Testis (tissue), 2 donors: ENCODE results near the gene LARGE1.

Experiments used
- POLR2A ChIP-seq: fragments of 450-650 bp; IDR thresholded peaks from one replicate; pipeline ENCODE4 v1.6.1; 2017; ENCODE audit warnings: antibody characterized with exemption, mild to moderate bottlenecking, moderate library complexity
- TF ChIP-seq, protein P1 (sequence below), 3 experiments: fragments of 450-650 bp in 2 of 3; fragments of 200-600 bp in 1 of 3; sonication (generic) in 1 of 3; IDR thresholded peaks; one replicate each; pipeline ENCODE4 v1.5.1; 2016 to 2019; ENCODE audit warnings: antibody characterized with exemption in 3 of 3, mild to moderate bottlenecking in 2 of 3, moderate library complexity in 1 of 3

GRCh38 chr22:33539902-33540751, 380.1 kb downstream of the LARGE1 start:
- TF ChIP-seq, protein P1, sequence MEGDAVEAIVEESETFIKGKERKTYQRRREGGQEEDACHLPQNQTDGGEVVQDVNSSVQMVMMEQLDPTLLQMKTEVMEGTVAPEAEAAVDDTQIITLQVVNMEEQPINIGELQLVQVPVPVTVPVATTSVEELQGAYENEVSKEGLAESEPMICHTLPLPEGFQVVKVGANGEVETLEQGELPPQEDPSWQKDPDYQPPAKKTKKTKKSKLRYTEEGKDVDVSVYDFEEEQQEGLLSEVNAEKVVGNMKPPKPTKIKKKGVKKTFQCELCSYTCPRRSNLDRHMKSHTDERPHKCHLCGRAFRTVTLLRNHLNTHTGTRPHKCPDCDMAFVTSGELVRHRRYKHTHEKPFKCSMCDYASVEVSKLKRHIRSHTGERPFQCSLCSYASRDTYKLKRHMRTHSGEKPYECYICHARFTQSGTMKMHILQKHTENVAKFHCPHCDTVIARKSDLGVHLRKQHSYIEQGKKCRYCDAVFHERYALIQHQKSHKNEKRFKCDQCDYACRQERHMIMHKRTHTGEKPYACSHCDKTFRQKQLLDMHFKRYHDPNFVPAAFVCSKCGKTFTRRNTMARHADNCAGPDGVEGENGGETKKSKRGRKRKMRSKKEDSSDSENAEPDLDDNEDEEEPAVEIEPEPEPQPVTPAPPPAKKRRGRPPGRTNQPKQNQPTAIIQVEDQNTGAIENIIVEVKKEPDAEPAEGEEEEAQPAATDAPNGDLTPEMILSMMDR (IDR thresholded peaks at IDR 0.05), result no peak
- no peak for TF ChIP-seq POLR2A
